ENCODE measurements around the gene SGSM1. TPM values are rescaled to one million over a fixed set of nuclear protein-coding genes. Genes with fewer than 3 reads are reported as not detected.

The SGSM1 gene
- total and polyA plus RNA-seq, 9 of the 15 experiments (the other 6 are each of a cell fraction or from before 2014, with no cell fraction given): not detected

GRCh38 chr22:24894220-24894975 is 88.4 kb downstream of the SGSM1 start (continued):
- TF ChIP-seq, protein P1, sequence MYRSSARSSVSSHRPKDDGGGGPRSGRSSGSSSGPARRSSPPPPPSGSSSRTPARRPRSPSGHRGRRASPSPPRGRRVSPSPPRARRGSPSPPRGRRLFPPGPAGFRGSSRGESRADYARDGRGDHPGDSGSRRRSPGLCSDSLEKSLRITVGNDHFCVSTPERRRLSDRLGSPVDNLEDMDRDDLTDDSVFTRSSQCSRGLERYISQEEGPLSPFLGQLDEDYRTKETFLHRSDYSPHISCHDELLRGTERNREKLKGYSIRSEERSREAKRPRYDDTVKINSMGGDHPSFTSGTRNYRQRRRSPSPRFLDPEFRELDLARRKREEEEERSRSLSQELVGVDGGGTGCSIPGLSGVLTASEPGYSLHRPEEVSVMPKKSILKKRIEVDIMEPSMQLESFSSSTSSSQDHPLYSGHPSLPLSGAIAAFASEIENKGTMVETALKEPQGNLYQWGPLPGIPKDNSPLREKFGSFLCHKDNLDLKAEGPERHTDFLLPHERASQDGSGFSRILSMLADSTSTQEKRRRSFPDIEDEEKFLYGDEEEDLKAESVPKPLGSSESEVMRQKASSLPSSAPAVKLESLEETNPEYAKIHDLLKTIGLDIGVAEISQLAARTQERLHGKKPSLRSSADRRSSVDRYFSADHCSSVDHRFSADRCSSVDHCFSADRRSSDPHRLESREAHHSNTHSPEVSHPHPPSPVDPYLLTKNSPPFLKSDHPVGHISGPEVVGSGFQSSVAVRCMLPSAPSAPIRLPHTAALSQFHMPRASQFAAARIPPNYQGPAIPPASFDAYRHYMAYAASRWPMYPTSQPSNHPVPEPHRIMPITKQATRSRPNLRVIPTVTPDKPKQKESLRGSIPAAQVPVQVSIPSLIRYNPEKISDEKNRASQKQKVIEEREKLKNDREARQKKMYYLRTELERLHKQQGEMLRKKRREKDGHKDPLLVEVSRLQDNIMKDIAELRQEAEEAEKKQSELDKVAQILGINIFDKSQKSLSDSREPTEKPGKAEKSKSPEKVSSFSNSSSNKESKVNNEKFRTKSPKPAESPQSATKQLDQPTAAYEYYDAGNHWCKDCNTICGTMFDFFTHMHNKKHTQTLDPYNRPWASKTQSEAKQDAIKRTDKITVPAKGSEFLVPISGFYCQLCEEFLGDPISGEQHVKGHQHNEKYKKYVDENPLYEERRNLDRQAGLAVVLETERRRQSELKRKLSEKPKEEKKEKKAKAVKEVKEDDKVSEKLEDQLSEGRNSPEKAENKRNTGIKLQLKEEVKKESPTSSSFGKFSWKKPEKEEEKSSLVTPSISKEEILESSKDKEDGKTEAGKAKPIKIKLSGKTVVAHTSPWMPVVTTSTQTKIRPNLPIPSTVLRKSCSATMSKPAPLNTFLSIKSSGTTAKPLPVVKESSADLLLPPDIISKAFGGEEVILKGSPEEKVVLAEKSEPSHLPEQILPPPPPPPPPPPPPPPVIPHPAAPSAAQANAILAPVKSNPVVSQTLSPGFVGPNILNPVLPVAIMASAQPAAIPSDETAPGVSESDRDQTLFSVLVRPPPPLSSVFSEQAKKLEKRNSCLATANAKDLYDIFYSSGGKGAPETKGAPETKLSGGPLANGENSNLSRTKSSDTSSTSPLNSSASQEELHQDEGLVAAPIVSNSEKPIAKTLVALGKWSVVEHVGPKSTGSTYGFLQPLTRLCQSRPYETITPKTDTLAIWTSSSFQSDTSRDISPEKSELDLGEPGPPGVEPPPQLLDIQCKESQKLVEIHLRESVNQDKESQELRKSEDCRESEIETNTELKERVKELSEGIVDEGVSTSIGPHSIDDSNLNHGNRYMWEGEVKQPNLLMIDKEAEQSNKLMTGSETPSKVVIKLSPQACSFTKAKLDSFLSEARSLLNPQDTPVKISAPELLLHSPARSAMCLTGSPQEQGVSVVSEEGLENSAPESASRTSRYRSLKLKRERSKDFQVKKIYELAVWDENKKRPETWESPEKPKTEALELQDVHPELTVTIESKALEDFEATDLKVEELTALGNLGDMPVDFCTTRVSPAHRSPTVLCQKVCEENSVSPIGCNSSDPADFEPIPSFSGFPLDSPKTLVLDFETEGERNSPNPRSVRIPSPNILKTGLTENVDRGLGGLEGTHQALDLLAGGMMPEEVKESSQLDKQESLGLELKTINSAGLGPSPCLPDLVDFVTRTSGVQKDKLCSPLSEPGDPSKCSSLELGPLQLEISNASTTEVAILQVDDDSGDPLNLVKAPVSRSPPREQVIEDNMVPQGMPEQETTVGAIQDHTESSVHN (IDR thresholded peaks at IDR 0.05; ENCODE audit: borderline replicate concordance in 1 of 2, low read depth in 1 of 2): 0 out of 4 replicates have a peak, but pooled peaks of 1 of the 2 experiments have one; percentile 45
- TF ChIP-seq IRF2 (CRISPR knock-in tag; IDR thresholded peaks at IDR 0.05): no peak
- TF ChIP-seq CHD4 (IDR thresholded peaks at IDR 0.05; ENCODE audit: insufficient read depth, insufficient replicate concordance, low read depth, low read length, poor library complexity, severe bottlenecking): no peak
- TF ChIP-seq JUND (IDR thresholded peaks at IDR 0.05; ENCODE audit: borderline replicate concordance, low read depth, low read length): peak; percentile 20; the same call in 1 of the 2 replicates
- TF ChIP-seq JUND (tag; IDR thresholded peaks at IDR 0.05; ENCODE audit: borderline replicate concordance, low read depth, low read length): peak; percentile 49; the same call in 1 of the 3 replicates
- no peak for TF ChIP-seq MAZ (CRISPR knock-in tag; conservative IDR thresholded peaks at IDR 0.05 in 1 of 2, IDR thresholded peaks at IDR 0.05 in 1 of 2)
- no peak for TF ChIP-seq FUS (optimal IDR thresholded peaks at IDR 0.05; ENCODE audit: low read depth, low read length)
- TF ChIP-seq TOE1 (IDR thresholded peaks at IDR 0.05; ENCODE audit: borderline replicate concordance): no peak
- no peak for TF ChIP-seq TOE1 (CRISPR knock-in tag; IDR thresholded peaks at IDR 0.05; ENCODE audit: borderline replicate concordance, low read depth)
- no peak for TF ChIP-seq ZNF23 (CRISPR knock-in tag; IDR thresholded peaks at IDR 0.05)
- TF ChIP-seq, protein P2, sequence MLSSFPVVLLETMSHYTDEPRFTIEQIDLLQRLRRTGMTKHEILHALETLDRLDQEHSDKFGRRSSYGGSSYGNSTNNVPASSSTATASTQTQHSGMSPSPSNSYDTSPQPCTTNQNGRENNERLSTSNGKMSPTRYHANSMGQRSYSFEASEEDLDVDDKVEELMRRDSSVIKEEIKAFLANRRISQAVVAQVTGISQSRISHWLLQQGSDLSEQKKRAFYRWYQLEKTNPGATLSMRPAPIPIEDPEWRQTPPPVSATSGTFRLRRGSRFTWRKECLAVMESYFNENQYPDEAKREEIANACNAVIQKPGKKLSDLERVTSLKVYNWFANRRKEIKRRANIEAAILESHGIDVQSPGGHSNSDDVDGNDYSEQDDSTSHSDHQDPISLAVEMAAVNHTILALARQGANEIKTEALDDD (IDR thresholded peaks at IDR 0.05): peak; percentile 85
- peak; percentile 34; the same call in 1 of the 2 replicates for TF ChIP-seq BACH1 (tag; IDR thresholded peaks at IDR 0.05)
- TF ChIP-seq NR2C2 (CRISPR knock-in tag; IDR thresholded peaks at IDR 0.05): no peak
- TF ChIP-seq NR2C2 (tag; IDR thresholded peaks at IDR 0.05): peak; percentile 84
- TF ChIP-seq, protein P3, sequence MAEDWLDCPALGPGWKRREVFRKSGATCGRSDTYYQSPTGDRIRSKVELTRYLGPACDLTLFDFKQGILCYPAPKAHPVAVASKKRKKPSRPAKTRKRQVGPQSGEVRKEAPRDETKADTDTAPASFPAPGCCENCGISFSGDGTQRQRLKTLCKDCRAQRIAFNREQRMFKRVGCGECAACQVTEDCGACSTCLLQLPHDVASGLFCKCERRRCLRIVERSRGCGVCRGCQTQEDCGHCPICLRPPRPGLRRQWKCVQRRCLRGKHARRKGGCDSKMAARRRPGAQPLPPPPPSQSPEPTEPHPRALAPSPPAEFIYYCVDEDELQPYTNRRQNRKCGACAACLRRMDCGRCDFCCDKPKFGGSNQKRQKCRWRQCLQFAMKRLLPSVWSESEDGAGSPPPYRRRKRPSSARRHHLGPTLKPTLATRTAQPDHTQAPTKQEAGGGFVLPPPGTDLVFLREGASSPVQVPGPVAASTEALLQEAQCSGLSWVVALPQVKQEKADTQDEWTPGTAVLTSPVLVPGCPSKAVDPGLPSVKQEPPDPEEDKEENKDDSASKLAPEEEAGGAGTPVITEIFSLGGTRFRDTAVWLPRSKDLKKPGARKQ (CRISPR knock-in tag; IDR thresholded peaks at IDR 0.05): no peak
- peak; percentile 40; the same call in 1 of the 2 replicates for TF ChIP-seq NFE2 (IDR thresholded peaks at IDR 0.05; ENCODE audit: low read depth)
